ENCODE data around the gene KCNS3.

The KCNS3 gene

GRCh38 chr2:17878281-17879136 lies at the start of gene KCNS3:
TSS of gene KCNS3 (plus strand) at chr2:17878667. CDS start at chr2:17931009, 52,342 bp downstream.
- DNase-seq (ENCODE audit: low read depth in 2 of 2), result no peak

DNA sequence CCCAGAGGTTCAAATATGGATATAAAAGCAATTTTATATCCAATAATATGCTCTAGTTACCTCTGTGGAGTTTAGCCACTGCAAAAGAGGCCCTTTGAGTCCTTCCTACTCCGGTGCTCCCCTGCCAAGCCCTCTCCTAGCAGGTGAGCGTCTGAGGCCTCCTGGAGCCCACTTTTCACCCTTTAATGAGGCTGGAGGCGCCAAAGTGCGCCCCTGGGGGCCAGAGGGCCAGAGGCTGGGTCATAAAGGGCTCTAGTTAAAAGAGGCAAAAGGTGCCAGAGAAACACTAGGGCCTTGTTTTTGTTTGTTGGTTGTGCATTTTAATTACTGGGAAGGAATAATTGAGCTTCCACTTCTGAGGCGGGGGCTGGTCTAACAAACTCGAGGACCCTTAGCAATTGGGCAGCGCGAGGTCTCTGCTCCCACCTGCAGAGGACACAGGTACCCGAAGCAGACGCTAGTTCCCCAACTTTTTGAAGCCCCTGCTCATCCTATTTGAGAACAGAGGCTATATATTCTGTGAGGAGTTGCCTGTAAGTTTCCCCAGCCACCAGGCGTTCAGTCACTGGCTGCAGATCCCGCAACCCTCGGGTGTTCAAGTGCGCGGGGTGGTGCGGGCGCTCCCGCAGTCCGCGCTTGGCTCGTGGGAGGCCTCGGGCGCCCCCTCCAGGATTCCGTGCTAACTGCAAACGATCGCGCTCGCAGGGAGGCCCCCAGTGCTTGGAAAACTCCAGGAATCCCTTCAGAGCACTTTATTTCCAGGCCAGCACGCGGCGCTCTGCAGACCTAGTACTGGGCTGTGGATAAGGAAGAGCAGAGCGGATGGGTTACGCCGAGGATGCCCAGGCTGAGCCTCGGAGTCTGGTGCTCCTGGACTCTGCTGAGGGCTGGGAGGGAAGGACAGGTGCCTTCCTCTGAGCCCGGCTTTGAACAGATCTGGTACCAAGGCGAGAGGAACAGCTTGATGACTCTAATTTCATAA lies 48.1 kb upstream of the KCNS3 start:
- DNase-seq (ENCODE audit: low read depth in 2 of 2), result peak; percentile 19 to 24

GRCh38 chr2:17835516-17835915 lies 43.0 kb upstream of the KCNS3 start:
- DNase-seq (ENCODE audit: low read depth in 2 of 2), result no peak

DNA sequence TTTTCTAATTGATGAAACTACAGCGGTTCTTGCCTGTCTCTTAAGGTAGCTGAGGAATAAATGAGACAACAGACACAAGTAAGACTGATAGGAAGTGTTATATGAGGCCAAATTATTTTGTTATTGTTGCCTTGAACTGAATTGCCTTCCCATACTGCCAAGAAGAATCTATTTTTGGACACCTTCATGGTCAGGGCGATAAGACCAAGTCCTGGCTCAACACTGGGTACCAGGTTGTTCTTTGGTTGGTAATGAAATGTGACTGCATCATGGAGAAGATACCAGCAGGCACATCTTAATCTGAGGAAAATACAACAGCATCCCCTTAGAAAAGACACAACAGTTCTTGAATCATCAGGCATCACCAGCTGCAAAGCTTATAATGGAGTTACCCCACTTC lies 38.5 kb upstream of the KCNS3 start:
- no peak for DNase-seq (ENCODE audit: low read depth in 2 of 2)

- DNase-seq (ENCODE audit: low read depth in 2 of 2), result no peak
Measured at GRCh38 chr2:17843457-17843856, 35.0 kb upstream of the KCNS3 start.

GRCh38 chr2:17845806-17846205 lies 32.7 kb upstream of the KCNS3 start:
- no peak for DNase-seq (ENCODE audit: low read depth in 2 of 2)

GRCh38 chr2:17846676-17847075 lies 31.8 kb upstream of the KCNS3 start:
- no peak for DNase-seq (ENCODE audit: low read depth in 2 of 2)

- no peak for DNase-seq (ENCODE audit: low read depth in 2 of 2)
Measured at GRCh38 chr2:17847236-17847635, 31.2 kb upstream of the KCNS3 start.

DNA sequence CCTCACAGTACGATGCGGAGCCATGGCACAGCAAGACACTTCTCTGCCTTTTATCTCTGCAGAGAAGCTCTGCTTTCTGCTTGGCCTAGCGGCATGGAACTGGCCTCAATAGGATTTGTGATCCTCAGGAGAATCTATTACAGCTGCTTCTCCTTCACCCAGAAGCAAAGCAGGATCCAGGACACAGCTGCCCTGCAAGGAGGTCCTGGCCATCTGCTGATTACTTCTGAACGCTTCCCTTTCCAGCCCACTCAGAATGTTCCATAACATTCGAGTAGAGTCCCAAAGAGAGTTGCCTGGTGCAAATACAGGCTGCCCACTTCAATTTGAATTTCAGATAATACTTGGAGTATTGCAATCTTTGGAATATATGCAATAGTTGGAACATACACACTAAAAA lies 29.2 kb upstream of the KCNS3 start:
- no peak for DNase-seq (ENCODE audit: low read depth in 2 of 2)

GRCh38 chr2:17850151-17850550 lies 28.3 kb upstream of the KCNS3 start:
- DNase-seq (ENCODE audit: low read depth in 2 of 2), result no peak

- DNase-seq (ENCODE audit: low read depth in 2 of 2), result peak; percentile 2 to 6
Measured at GRCh38 chr2:17851731-17852585, 26.5 kb upstream of the KCNS3 start.

- DNase-seq (ENCODE audit: low read depth in 2 of 2), result no peak
Measured at GRCh38 chr2:17853799-17854198, 24.7 kb upstream of the KCNS3 start.

GRCh38 chr2:17857021-17857420 lies 21.4 kb upstream of the KCNS3 start:
- no peak for DNase-seq (ENCODE audit: low read depth in 2 of 2)

DNA sequence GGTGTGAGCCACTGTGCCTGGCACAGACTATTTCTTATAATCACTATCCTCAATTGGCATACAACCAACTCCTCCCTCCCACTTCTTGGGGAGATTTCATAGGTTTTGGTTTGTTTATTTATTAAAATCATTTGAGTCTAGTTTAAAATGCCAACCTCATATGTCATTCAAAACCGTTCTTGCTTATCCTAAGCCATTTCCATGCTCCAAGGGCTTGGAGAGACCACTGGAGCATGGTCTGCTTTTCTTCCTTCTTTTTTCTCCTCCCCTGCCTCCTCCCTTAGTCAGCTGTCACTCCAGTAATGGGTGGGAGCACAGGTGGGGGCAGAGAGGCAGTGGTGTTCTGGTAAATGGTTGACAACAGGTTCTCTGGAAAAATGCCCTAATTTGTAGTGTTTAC lies 20.4 kb upstream of the KCNS3 start:
- DNase-seq (ENCODE audit: low read depth in 2 of 2), result no peak

DNA sequence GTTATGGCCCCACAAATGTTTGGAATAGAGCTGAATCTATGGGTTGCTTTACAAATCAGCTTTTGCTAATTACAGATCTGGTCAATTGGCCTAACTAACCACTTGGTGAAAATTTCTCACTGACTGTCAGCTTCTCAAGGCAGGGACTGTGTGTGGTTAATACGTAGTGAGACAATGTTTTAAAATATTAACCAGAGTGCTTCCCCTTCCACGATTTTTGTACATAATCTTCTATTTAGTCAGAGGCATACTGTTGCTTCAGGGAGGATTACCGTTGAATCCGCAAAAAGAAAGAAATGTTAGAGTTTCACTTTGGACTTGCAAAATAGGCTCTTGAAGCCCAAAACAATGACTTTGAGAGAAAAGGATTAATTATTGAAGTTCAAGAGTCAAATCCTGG lies 14.9 kb upstream of the KCNS3 start:
- no peak for DNase-seq (ENCODE audit: low read depth in 2 of 2)

GRCh38 chr2:17864676-17865075 lies 13.8 kb upstream of the KCNS3 start:
- no peak for DNase-seq (ENCODE audit: low read depth in 2 of 2)

- no peak for DNase-seq (ENCODE audit: low read depth in 2 of 2)
Measured at GRCh38 chr2:17867133-17867532, 11.3 kb upstream of the KCNS3 start.

DNA sequence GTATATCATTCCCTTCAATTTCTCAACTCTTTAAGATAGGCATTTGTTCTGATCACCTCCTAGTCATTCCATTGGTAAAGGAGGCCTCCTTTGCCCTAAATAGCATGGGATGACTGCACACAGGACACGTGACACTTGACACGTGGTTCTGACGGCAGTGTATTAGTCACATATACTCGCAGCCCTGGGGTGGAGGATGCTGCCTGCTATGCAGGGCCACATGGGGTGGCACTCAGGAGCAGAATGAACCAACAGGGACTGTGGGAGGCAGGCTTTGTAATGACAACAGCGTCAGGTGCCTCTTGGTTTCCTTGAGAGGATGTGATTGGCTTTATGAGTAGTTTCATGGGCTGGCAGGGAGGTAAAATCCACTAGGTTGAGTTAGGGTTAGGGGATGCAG lies 9.3 kb upstream of the KCNS3 start:
- DNase-seq (ENCODE audit: low read depth in 2 of 2), result no peak

- DNase-seq (ENCODE audit: low read depth in 2 of 2), result no peak
Measured at GRCh38 chr2:17871639-17872038, 6.8 kb upstream of the KCNS3 start.

- DNase-seq (ENCODE audit: low read depth in 2 of 2), result no peak
Measured at GRCh38 chr2:17873021-17873420, 5.4 kb upstream of the KCNS3 start.

DNA sequence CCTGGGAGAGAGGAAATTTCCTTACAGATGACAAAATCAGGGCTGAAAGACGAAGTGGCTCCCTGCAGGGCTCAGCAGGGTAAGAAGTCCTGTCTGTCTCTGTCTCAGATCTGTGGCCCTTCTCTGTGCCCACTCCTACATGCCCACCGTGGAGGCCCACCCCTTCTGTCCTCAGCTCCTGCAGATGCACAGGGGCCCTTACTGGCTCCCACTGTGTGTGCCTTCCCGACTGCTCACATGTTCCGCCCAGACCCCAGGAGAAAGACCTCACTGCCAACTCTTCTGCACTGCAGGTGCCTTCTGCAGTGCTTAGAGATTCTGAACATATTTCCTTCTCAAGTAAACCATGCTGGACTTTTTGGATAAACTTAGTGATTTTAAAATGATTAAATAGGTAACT lies 1.9 kb upstream of the KCNS3 start:
- no peak for DNase-seq (ENCODE audit: low read depth in 2 of 2)

- DNase-seq (ENCODE audit: low read depth in 2 of 2), result no peak
Measured at GRCh38 chr2:17877811-17878280, 621 bp upstream of the KCNS3 start.
